ENCODE measurements around the gene LAMB4. TPM values are rescaled to one million over a fixed set of nuclear protein-coding genes. Genes with fewer than 3 reads are reported as not detected.

The LAMB4 gene
- total RNA-seq, 2 experiments from 2014 or later = not detected

DNA sequence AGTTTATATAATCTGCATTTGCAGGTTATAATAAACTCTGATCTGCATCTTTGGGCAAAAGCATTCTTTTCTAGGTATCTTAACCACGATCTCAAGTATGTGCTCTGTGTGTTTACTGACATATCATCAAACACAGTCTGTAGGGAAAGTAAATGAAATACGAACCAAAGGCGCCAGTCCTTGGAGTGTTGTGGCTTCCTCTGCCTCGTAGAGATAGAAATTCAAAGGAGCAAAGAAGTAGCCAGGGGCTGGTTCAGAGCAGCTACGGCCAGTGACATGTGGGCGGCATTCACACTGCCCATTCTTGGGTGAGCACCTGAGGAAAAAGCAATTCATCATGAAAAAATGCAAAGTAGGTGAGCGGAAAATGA lies 38.7 kb downstream of the LAMB4 start:
- H3K36me3 Mint-ChIP-seq (ENCODE audit: low read depth) = no peaks in the 10 kb centered on the region
- no peak for TF ChIP-seq CTCF (IDR thresholded peaks at IDR 0.05)
- POLR2A ChIA-PET = no interaction called here
- no peak overlapping the region for H3K27ac Mint-ChIP-seq
- CTCF ChIA-PET = no interaction called here
- ATAC-seq = no peak
- intact Hi-C loops (cut with micrococcal nuclease) = no loop called here
- no peaks in the 10 kb centered on the region for H3K9me3 Mint-ChIP-seq
- peaks cover 2% of the 10 kb centered on the region for H3K27me3 Mint-ChIP-seq
- H3K4me1 Mint-ChIP-seq (ENCODE audit: low read depth) = no peaks in the 10 kb centered on the region
- DNase-seq = no peak
- H3K4me3 Mint-ChIP-seq = no peak overlapping the region

DNA sequence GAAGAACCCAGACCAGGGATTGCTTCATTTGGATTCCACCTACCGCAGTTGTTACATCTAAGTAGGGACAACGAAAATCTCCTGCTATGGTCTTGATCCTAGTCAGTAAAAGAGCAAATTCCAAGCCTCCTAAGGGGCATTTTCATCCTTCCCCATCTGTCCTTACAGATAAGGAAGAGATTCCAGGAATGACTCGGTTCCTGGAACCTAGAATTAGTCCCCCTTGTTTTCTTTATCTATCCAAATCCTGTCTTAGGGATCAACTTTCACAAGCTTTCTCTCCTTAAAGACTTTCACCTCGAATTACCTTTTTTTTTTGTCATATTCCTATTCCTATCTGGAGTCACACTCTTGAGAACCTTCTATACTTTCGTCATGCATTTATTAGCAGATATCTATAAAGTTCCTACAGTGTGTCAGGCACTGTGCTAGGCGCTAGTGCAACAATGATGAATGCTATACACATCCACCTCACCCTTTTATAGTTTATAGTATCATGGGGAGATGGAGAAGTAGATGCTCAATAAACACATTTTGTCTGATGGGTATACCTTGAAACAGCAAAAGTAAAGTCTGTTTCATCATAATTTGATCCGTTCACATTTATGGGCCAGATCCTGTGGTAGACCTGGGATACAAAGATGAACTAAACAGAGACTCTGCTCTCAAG lies 39.2 kb downstream of the LAMB4 start:
- no peak for ATAC-seq

DNA sequence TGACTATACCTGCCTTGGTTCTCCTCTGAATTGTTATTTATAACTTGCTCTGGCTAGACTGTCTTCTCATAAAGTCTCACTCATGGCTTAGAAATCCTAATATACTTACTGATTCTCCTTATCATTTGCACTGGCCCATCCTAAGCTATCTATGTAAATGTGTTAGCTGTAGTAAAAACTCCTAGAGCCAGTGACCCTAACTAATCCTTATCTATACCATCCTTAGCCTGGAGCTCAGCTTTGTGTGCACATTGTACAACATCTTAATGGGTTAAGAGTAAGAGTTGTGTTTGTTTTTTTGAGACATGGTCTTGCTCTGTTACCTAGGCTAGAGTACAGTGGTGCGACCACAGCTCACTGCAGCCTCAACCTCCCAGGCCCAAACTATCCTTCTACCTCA lies 40.8 kb downstream of the LAMB4 start:
- DNase-seq (no peak), ATAC-seq (no peak)
- no peak overlapping the region for H3K4me3 Mint-ChIP-seq

More for the DNA sequence above, 39.2 kb downstream of the LAMB4 start:
- CTCF ChIA-PET = no interaction called here
- Mint-ChIP-seq H3K27ac (no peak overlapping the region), H3K9me3 (no peaks in the 10 kb centered on the region), H3K4me3 (no peak overlapping the region), H3K36me3 (ENCODE audit: low read depth) (no peaks in the 10 kb centered on the region), H3K4me1 (ENCODE audit: low read depth) (no peaks in the 10 kb centered on the region), H3K27me3 (peaks cover 2% of the 10 kb centered on the region)
- intact Hi-C loops (cut with micrococcal nuclease) = no loop called here
- no peak for TF ChIP-seq CTCF (IDR thresholded peaks at IDR 0.05)
- no peak for DNase-seq
- POLR2A ChIA-PET = no interaction called here

GRCh38 chr7:108088729-108089128 lies 41.4 kb downstream of the LAMB4 start:
- ChIA-PET POLR2A (no interaction called here), CTCF (interaction anchor here (1.2 kb wide), 1 partner anchor 15 kb away, joined by 3 read pairs; no protein-coding TSS in a partner anchor)
- DNase-seq = no peak
- no peaks in the 10 kb centered on the region for H3K4me1 Mint-ChIP-seq (ENCODE audit: low read depth)
- intact Hi-C loops (cut with micrococcal nuclease) = no loop called here
- no peak overlapping the region for H3K27ac Mint-ChIP-seq
- no peak for ATAC-seq
- no peak overlapping the region for H3K4me3 Mint-ChIP-seq
- TF ChIP-seq CTCF (IDR thresholded peaks at IDR 0.05) = no peak
- peaks cover 2% of the 10 kb centered on the region for H3K27me3 Mint-ChIP-seq
- H3K36me3 Mint-ChIP-seq (ENCODE audit: low read depth) = no peaks in the 10 kb centered on the region
- H3K9me3 Mint-ChIP-seq = no peaks in the 10 kb centered on the region

More for the DNA sequence above, 40.8 kb downstream of the LAMB4 start:
- H3K9me3 Mint-ChIP-seq = no peaks in the 10 kb centered on the region
- intact Hi-C loops (cut with micrococcal nuclease) = no loop called here
- no peaks in the 10 kb centered on the region for H3K4me1 Mint-ChIP-seq (ENCODE audit: low read depth)
- peaks cover 2% of the 10 kb centered on the region for H3K27me3 Mint-ChIP-seq
- no peaks in the 10 kb centered on the region for H3K36me3 Mint-ChIP-seq (ENCODE audit: low read depth)
- H3K27ac Mint-ChIP-seq = no peak overlapping the region
- POLR2A ChIA-PET = no interaction called here
- CTCF ChIA-PET = interaction anchor here (0.6 kb wide), 1 partner anchor 979 kb away, joined by 3 read pairs; no protein-coding TSS in a partner anchor
- no peak for TF ChIP-seq CTCF (IDR thresholded peaks at IDR 0.05)

GRCh38 chr7:108087778-108088177 lies 42.4 kb downstream of the LAMB4 start:
- H3K4me3 Mint-ChIP-seq = no peak overlapping the region
- CTCF ChIA-PET = interaction anchor here (0.6 to 1.2 kb wide), 2 partner anchors 14 to 1104 kb away, joined by 3 read pairs; no protein-coding TSS in a partner anchor

More at GRCh38 chr7:108087778-108088177, 42.4 kb downstream of the LAMB4 start:
- no peak for TF ChIP-seq CTCF (IDR thresholded peaks at IDR 0.05)
- no peak overlapping the region for H3K27ac Mint-ChIP-seq
- H3K4me1 Mint-ChIP-seq (ENCODE audit: low read depth) = no peaks in the 10 kb centered on the region
- no peaks in the 10 kb centered on the region for H3K36me3 Mint-ChIP-seq (ENCODE audit: low read depth)
- H3K27me3 Mint-ChIP-seq = peaks cover 2% of the 10 kb centered on the region
- intact Hi-C loops (cut with micrococcal nuclease) = no loop called here
- H3K9me3 Mint-ChIP-seq = no peaks in the 10 kb centered on the region
- POLR2A ChIA-PET = no interaction called here
- ATAC-seq (no peak), DNase-seq (no peak)
